Caco-2 (cell line): Measurements from ENCODE around the gene ADGRV1. TPM values are rescaled to one million over a fixed set of nuclear protein-coding genes. Genes with fewer than 3 reads are reported as not detected.
A peak's percentile ranks its signal among the peaks of the same experiment; 100 is the strongest.

Experiments used
- BruUV-seq: library from RNA; stranded (reverse); fragments of 400-500 nt; replicated peaks from 2 replicates; lab custom pipeline; 2021; lab: Mats Ljungman, UMichigan
- CTCF ChIA-PET: fragments of 300-600 bp; sonication (Branson Sonifier 250); formaldehyde crosslinking; loops from one replicate; lab custom pipeline; 2022; ENCODE audit warnings: antibody characterized with exemption; lab: Charles Lee
- POLR2A ChIA-PET: fragments of 300-600 bp; sonication (Branson Sonifier 250); formaldehyde crosslinking; loops from one replicate; lab custom pipeline; 2022; ENCODE audit warnings: antibody characterized with exemption; lab: Charles Lee
- DNase-seq, 2 experiments: peaks; one replicate each; pipeline versions ENCODE4 v3.0.0 to v3.0.0-alpha.2; 2020 to 2022
- H3K27me3 ChIP-seq: replicated peaks from 2 replicates; pipeline ENCODE4 v1.6.0; 2011; ENCODE audit warnings: low read length; ENCODE audit not compliant: control insufficient read depth, insufficient read depth
- H3K36me3 ChIP-seq: 2 replicates; pipeline ENCODE4 v1.5.1; 2011; ENCODE audit warnings: low read length; ENCODE audit not compliant: control insufficient read depth, insufficient read depth
- H3K4me1 ChIP-seq: fragments of 250-450 bp; sonication (Bioruptor Pico); 2 replicates; pipeline ENCODE4 v1.5.1; 2020; ENCODE audit warnings: mild to moderate bottlenecking
- H3K4me3 ChIP-seq: 2 replicates; pipeline ENCODE4 v1.5.1; 2011; ENCODE audit warnings: low read depth, mild to moderate bottlenecking, control low read depth, low read length
- H3K9me3 ChIP-seq: fragments of 250-450 bp; sonication (Bioruptor Pico); 2 replicates; pipeline ENCODE4 v1.5.1; 2020; ENCODE audit warnings: mild to moderate bottlenecking, moderate library complexity
- H3K27ac Mint-ChIP-seq: one replicate; pipeline ENCODE4 v1.8.0; 2022; ENCODE audit warnings: mixed read lengths; ENCODE audit not compliant: unreplicated experiment
- H3K27me3 Mint-ChIP-seq: one replicate; pipeline ENCODE4 v1.8.0; 2022; ENCODE audit warnings: mixed read lengths; ENCODE audit not compliant: insufficient read depth, unreplicated experiment
- H3K36me3 Mint-ChIP-seq: one replicate; pipeline ENCODE4 v1.8.0; 2022; ENCODE audit warnings: mild to moderate bottlenecking, mixed read lengths; ENCODE audit not compliant: insufficient read depth, unreplicated experiment
- H3K4me1 Mint-ChIP-seq: one replicate; pipeline ENCODE4 v1.8.0; 2022; ENCODE audit warnings: low read depth, mixed read lengths; ENCODE audit not compliant: unreplicated experiment
- H3K4me3 Mint-ChIP-seq: one replicate; pipeline ENCODE4 v1.8.0; 2022; ENCODE audit warnings: mild to moderate bottlenecking, moderate library complexity, mixed read lengths; ENCODE audit not compliant: unreplicated experiment
- H3K9me3 Mint-ChIP-seq: one replicate; pipeline ENCODE4 v1.8.0; 2022; ENCODE audit warnings: mixed read lengths; ENCODE audit not compliant: unreplicated experiment
- CTCF ChIP-seq, 2 experiments: fragments of 200-600 bp in 1 of 2; IDR thresholded peaks; 1 replicate in 1 of 2; 2 replicates in 1 of 2; pipeline versions ENCODE4 v1.5.1 to v1.8.0; 2011 to 2022; ENCODE audit warnings: antibody characterized with exemption in 1 of 2, control low read depth in 1 of 2, inconsistent platforms in 1 of 2, low read depth in 1 of 2, low read length in 1 of 2, mild to moderate bottlenecking in 1 of 2, moderate library complexity in 1 of 2; ENCODE audit not compliant: insufficient read depth in 1 of 2, severe bottlenecking in 1 of 2, unreplicated experiment in 1 of 2
- intact Hi-C: fragments of 100-400 bp; cut with micrococcal nuclease; formaldehyde crosslinking; loops from one replicate; pipeline ENCODE4 v1.10.0; 2022; ENCODE audit not compliant: unreplicated experiment
- total RNA-seq: library from RNA; stranded (reverse); gene quantifications from 2 replicates; pipeline ENCODE4 v1.2.3, GENCODE V29; 2022

The ADGRV1 gene
- total RNA-seq, 1 experiment from 2014 or later: 23.2 TPM

- H3K36me3 ChIP-seq: no peaks in the 10 kb centered on the region
- H3K36me3 Mint-ChIP-seq: no peaks in the 10 kb centered on the region
- H3K27me3 Mint-ChIP-seq: no peaks in the 10 kb centered on the region
- no peak overlapping the region for H3K4me3 ChIP-seq
- DNase-seq: no peak
- intact Hi-C loops: loop anchor here (5.0 kb wide), 1 partner anchor 159 kb away; no protein-coding TSS in a partner anchor
- no peak overlapping the region for H3K27ac Mint-ChIP-seq
- no peaks in the 10 kb centered on the region for H3K9me3 ChIP-seq
- no peak for TF ChIP-seq CTCF (IDR thresholded peaks at IDR 0.05; ENCODE audit: insufficient read depth in 1 of 2, low read depth in 1 of 2, low read length in 1 of 2, severe bottlenecking in 1 of 2, unreplicated experiment in 1 of 2)
- no peaks in the 10 kb centered on the region for H3K9me3 Mint-ChIP-seq
- no peaks in the 10 kb centered on the region for H3K27me3 ChIP-seq
- BruUV-seq: no TSS peak
- H3K4me3 Mint-ChIP-seq: no peak overlapping the region
- H3K4me1 ChIP-seq: peaks cover 13% of the 10 kb centered on the region
- ChIA-PET CTCF (no interaction called here), POLR2A (no interaction called here)
- peaks cover 16% of the 10 kb centered on the region for H3K4me1 Mint-ChIP-seq
Observed at GRCh38 chr5:91025956-91026355, 467.4 kb downstream of the ADGRV1 start.

GRCh38 chr5:91026466-91026865 is 467.9 kb downstream of the ADGRV1 start:
- H3K4me1 ChIP-seq: peaks cover 13% of the 10 kb centered on the region
- no peak for DNase-seq
- H3K4me3 ChIP-seq: no peak overlapping the region
- Mint-ChIP-seq H3K4me3 (no peak overlapping the region), H3K4me1 (peaks cover 16% of the 10 kb centered on the region), H3K27me3 (no peaks in the 10 kb centered on the region), H3K36me3 (no peaks in the 10 kb centered on the region), H3K9me3 (no peaks in the 10 kb centered on the region), H3K27ac (no peak overlapping the region)
- H3K27me3 ChIP-seq: no peaks in the 10 kb centered on the region
- intact Hi-C loops: loop anchor here (5.0 kb wide), 1 partner anchor 159 kb away; no protein-coding TSS in a partner anchor
- no peak for TF ChIP-seq CTCF (IDR thresholded peaks at IDR 0.05; ENCODE audit: insufficient read depth in 1 of 2, low read depth in 1 of 2, low read length in 1 of 2, severe bottlenecking in 1 of 2, unreplicated experiment in 1 of 2)
- H3K36me3 ChIP-seq: no peaks in the 10 kb centered on the region
- BruUV-seq: no TSS peak
- H3K9me3 ChIP-seq: no peaks in the 10 kb centered on the region
- POLR2A ChIA-PET: no interaction called here
- CTCF ChIA-PET: no interaction called here

GRCh38 chr5:91027405-91028139 is 469.0 kb downstream of the ADGRV1 start:
- DNase-seq: peak in 1 of 2 experiments; percentile 13
- Mint-ChIP-seq H3K36me3 (no peaks in the 10 kb centered on the region), H3K4me1 (peaks cover 16% of the 10 kb centered on the region), H3K9me3 (no peaks in the 10 kb centered on the region), H3K27me3 (no peaks in the 10 kb centered on the region), H3K4me3 (no peak overlapping the region), H3K27ac (no peak overlapping the region)
- BruUV-seq: no TSS peak
- no peak for TF ChIP-seq CTCF (IDR thresholded peaks at IDR 0.05; ENCODE audit: insufficient read depth in 1 of 2, low read depth in 1 of 2, low read length in 1 of 2, severe bottlenecking in 1 of 2, unreplicated experiment in 1 of 2)
- H3K9me3 ChIP-seq: no peaks in the 10 kb centered on the region
- H3K4me1 ChIP-seq: peaks cover 13% of the 10 kb centered on the region
- intact Hi-C loops: loop anchor here (1.0 to 5.0 kb wide), 2 partner anchors 95 to 160 kb away; no protein-coding TSS in a partner anchor
- H3K4me3 ChIP-seq: no peak overlapping the region
- CTCF ChIA-PET: no interaction called here
- H3K27me3 ChIP-seq: no peaks in the 10 kb centered on the region
- no peaks in the 10 kb centered on the region for H3K36me3 ChIP-seq
- POLR2A ChIA-PET: no interaction called here
